GM20431 (cell line): ENCODE data around the gene RIN1.

ENCODE experiments used
- in situ Hi-C: fragments of 300-500 bp; cut with MseI, MboI; formaldehyde crosslinking; loops from one replicate; pipeline ENCODE4 v1.15.0; 2020; ENCODE audit warnings: low sequenced_read_pairs; ENCODE audit not compliant: unreplicated experiment

RIN1 gene

DNA sequence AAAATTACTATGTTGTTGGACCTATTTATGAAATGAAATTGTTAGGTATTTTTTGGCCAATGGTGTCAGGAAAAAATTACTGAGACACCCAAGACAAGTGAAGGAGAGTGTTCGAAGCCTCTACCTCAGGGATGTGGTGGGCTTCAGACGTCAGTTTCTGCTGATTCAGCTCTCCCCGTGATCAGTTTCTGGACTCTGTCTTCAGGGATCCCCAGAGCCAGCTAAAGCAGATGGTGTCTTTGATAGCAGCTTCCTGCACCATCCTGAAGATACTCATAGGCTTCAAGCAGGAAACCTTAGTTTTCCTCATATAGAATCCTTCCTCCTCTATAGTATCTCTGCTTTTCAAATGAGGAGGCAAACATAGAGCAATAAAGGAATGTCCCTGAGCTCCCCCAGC is 26.8 kb downstream of the RIN1 start:
- in situ Hi-C loops: no loop called here

DNA sequence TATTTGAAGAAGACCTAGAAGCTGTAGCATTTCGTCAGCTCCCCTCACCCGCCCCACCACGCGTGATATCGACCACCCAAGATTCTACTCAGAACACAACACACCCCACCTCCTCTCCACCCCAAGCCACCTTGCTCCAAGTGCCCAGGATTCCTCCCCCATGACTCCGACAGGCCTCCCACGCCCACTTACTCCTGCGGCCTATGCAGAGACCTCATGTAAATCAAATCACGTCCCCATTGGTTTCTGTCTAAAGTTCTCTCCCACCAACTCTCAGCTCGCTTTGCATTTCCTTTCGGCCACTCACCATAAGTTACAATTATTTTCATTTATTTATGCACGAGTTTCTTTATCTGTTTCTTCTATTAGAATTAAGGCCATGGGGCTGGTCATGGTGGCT is 33.6 kb downstream of the RIN1 start:
- in situ Hi-C loops: no loop called here

DNA sequence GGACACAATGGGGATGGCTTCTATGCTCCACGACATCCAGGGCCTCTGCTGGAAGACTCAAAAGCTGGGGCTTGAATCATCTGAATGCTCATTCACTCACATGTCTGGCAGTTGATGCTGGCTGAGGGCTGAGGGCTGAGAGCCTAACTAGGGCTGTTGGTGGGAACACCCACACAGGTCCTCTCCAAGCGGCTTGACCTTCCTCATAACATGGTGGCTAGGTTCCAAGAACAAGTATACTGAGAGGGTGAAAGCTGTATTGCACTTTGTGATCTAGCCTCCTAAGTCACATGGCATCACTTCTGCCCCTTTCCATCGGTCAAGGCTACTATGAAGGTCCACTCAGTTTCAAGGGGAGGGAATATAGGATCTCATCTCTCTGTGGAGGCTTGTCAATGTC is 37.0 kb downstream of the RIN1 start:
- in situ Hi-C loops: no loop called here

DNA sequence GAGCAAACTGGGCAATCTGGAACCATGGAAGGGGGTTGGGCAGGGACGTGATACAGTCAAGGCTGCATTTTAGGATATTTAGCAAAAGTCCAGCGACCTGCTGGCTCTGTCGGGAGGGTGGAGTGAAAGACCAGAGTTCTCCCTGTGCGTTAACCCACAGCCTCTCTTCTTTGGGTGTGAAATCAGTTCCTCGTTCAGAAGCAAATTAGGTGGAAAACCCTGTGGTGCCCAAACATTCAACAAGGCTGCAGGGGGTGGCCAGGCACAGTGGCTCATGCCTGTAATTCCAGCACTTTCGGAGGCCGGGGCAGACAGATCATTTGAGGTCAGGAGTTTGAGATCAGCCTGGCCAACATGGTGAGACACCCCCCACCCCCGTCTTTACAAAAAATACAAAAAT is 38.6 kb downstream of the RIN1 start:
- in situ Hi-C loops: no loop called here

DNA sequence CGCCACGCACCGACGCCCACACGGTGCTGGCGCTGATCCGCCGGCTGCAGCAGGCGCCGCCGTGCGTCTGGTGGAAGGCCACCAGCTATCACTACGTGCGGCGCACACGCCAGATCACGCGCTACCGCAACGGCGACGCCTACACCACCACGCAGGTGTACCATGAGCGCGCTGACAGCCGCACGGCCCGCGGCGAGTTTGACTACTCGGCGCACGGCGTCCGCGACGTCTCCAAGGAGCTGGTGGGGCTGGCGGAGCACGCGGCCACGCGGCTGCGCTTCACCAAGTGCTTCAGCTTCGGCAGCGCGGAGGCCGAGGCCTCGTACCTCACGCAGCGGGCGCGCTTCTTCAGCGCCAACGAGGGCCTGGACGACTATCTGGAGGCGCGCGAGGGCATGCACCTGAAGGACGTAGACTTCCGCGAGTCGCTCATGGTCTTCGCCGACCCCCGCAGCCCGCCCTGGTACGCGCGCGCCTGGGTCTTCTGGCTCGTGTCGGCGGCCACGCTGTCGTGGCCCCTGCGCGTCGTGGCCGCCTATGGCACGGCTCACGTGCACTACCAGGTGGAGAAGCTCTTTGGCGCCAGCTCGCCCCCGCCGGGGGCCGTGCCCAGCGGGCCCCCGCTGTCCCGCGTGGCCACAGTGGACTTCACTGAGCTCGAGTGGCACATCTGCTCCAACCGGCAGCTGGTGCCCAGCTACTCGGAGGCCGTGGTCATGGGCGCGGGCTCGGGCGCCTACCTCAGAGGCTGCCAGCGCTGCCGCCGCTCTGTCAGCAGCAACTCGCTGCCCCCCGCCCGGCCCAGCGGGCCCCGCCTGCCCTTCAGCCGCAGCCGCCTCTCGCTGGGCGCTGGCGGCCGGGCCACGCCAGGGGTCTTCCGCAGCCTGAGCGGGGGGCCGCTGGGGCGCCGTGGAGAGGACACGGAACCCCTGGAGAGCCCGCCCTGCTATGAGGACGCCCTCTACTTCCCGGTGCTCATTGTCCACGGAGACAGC is 41.3 kb downstream of the RIN1 start:
- in situ Hi-C loops: no loop called here

DNA sequence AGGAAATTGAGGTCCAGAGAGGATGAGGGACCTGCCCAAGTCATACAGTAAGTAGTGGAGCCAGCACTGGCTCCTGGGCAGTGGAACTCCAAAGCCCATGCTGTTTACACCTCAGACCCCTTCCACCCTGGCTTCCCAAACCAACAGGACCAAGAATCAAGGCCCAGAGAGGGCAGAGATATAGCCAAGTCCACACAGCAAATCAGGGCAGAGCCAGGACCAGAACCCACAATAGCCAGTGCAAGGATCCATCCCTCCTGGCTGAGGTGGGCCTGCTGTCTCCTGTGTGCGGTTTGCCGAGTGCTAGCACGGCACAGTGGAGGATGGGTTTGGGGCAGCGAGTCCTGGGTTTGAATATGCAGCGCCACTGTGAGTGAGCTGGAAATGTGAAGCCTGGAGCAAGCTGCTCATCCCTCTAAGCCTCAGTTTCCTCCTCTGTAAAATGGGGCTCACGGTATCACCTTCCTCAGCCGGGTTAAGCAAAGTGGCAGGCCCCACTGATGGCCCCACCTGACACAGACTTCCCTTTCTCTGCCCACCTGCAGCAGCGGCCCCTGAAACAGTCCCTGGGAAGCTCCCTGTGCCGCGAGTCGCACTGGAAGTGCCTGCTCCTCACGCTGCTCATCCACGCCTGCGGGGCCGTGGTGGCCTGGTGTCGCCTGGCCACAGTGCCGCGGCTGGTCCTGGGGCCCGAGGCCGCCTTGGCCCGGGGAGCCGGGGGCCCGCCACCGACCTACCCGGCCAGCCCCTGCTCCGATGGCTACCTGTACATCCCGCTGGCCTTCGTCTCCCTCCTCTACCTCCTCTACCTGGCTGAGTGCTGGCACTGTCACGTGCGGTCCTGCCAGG is 42.2 kb downstream of the RIN1 start:
- in situ Hi-C loops: no loop called here

DNA sequence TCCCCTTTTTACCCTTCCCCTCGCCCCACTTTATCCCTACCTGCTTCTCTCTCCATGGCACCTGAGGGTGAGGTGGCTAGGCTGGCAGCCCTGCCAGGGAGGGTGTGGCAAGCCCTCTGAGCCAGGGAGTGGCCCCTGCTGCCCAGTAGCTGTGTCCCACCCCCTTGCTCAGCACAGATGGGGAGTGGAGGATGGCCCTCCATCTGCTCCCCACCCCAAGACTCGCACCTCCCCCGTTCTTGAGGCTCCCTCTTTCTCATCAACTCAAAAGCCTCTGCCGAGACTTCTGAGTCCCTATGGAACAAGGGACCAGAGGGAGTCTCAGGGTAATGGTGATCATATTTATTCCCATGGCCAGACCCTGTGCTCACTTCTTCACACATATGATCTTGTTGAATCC is 42.9 kb downstream of the RIN1 start:
- in situ Hi-C loops: no loop called here

DNA sequence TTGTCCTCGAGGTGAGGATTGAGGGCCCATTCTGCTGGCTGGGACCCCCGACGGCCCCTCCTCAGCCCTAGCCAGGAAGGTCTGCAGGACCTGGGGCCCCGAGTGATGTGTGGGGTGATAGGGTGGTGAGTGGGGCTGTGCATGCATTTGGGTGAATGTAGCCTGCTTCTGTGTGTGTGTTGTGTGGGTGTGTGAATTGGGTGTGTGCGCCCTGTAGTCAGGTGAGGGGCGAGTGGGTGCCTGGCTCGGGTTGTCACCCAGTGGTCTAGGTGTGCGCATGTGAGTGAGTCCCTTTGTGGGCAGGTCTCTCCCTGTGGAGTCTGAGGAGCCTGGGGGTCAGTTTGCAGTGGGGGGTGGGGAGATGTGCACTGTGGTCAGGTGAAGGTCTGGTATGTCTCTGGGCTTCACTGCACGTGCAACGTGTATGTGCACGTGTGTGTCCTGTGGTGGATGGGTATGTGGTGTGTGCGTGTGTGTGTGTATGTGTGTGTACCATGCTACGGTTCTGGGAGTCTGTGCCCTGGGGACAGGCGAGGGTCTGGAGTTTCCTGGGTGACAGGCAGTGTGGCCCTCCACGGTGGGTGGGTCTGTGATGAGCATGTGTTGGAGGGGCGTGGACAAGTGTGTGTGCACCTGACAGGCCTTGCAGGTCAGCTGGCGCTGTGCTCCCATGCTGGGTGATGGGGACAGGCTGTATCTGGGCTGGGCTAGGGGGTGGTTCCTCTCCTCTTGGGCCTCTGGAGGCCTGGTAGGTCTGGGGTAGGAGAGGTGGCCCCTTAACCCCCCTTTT is 43.5 kb downstream of the RIN1 start:
- in situ Hi-C loops: no loop called here

DNA sequence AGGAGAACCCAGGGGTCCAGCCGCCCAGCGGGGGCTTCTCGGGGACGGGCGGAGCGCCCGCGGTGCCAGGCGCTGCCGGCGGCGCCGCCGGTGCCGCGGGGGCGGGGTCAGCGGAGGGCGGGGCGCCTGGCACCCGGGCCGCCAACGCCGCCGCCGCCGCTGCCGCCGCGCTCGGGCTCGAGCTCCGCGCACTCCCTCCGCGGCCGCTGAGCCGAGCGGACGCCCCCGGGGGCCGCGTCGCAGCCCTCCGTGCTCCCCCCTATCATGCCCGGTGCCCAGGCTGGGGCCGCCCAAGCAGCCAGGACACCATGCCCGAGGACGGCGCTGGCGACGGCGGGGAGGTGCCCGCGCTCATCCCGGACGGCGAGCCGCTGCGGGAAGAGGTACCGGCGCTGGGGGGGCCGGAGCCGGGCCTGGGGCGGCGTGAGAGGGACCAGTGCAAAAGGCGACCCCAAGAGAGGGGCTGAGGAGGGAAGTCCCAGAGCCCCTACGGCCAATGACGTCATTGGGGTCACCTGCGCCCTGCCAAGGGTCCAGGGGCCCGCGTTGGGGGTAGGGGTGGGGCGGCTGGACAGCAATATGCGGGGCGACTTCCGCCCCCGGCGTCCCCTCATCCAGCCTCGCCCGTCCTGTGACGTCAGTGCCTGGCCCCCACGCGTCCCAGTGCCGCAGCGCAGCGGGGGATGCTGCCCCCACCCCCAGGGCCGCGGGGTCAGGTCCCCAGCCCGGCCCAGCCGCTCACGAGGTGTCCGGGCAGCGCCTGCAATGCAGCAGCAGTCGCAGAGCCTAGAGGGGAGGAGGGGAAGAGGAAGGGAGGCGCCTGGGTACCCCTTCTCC is 44.3 kb downstream of the RIN1 start, which contains the start of gene TMEM151A:
TMEM151A (plus strand) TSS at position 189 of the 837 bp plus-strand sequence; CDS start at position 309, 120 bp downstream.
- in situ Hi-C loops: no loop called here

DNA sequence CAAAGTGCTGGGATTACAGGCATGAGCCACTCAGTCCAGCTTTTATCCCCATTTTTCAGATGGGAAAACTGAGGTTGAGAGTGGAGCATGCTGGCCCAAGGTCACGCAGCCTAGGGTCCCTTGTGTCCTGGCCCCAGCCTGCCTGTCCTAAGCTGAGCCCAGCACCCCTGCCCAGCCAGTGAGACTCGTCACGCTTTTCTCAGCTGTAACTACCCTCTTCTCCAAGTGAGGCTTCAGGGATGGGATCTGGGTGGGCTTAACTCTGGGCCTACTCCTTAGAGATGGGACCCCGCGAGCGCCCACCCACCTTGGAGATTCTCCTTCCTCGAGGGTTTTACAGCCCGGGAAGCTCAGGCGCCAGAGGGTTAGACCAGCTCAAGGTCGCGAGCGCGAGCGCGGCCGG is 44.9 kb downstream of the RIN1 start:
- in situ Hi-C loops: no loop called here

DNA sequence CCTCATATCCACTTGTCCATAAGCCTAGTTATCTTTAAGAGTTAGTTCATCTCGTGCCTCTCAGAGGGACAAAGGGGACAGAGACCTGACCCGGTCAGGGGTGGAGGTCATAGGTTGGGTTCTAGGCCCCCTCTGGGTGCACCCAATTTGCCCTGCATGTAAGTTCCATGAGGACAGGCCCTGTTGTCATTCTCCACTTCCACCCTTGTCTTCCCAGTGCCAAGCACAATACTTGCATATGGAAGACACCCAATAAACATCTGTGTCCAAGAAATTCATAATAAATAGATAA is 46.0 kb downstream of the RIN1 start:
- in situ Hi-C loops: no loop called here

DNA sequence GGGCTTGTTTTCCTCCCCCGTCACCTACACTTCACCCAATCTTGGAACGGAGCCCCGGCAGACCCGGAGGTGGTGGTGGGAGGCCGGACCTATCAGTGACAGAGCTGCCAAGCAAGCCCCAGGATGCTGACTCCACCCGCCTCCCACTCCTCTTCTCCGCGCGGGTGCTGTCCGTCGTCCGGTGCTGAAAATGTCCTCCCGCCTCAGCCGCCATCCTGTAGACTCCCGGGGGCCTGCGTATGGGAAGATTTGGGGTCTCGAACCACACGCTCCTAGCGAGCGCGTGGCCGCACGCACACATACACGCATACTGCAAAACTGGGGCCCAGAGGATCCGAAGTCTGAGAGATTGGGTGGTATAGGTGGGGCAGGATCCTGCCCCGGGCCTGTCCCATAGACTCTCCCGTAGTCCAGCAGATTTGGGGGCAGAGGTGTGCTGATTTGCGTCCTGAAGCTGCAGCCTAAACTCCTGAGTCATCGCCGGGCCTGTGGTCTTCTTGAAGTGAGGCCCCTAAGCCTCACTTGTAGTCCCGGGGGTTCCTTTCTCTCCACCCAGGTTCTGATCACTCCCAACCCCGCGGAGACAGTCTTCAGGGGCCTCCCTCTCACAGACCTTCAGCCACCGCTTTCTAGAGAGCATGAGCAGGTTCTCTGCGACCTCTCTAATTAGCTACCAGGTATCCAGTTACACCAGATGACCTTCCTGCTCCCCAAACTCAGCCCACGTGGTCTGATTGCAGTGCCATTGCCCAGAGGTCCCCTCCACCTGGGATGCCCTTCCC is 46.5 kb downstream of the RIN1 start:
- in situ Hi-C loops: no loop called here

DNA sequence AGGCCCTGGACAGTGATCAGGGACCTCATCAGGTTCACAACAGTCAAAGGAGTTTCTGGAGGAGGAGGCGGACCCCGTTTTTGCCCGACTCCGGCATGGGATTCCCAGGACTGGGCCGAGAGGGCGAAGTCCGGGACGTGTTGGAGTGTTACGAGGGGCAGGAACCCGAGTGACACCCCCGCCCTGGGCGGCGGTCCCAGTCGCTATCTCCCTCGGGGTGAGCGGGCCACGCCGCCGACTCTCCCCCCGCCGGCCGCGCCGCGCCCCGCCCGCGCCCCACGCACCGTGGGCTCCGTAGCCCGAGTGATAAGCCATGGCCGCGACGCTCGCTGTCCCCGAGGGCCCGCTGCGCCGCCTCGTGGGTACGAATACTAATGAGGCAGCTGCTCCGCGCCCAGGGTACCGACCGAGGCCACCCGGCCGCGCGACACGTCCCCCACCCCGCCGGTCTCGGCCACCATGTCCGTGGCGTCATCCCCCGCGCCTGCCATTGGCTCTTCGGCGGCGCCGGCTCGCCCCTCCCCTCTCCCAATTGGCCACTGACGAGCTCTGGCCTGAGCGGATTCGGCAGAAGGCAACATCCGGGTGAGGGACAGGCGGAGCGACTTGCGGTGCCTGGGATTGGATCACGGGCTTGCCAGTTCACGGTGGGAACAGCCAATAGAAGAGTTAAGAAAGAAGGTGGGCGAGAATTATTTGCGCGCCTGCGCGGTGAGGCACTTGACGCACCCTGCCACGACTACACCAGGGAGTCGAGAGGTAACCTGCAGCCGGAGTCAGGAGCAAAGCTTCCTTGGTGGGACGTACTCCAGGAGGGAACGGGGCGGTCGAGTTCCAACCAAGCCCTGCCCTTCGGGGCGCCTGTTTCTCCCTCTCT is 47.3 kb downstream of the RIN1 start, which contains the start of gene YIF1A:
YIF1A (minus strand) TSS at position 473 of the 877 bp plus-strand sequence; CDS start at position 315, 158 bp downstream.
- in situ Hi-C loops: no loop called here

DNA sequence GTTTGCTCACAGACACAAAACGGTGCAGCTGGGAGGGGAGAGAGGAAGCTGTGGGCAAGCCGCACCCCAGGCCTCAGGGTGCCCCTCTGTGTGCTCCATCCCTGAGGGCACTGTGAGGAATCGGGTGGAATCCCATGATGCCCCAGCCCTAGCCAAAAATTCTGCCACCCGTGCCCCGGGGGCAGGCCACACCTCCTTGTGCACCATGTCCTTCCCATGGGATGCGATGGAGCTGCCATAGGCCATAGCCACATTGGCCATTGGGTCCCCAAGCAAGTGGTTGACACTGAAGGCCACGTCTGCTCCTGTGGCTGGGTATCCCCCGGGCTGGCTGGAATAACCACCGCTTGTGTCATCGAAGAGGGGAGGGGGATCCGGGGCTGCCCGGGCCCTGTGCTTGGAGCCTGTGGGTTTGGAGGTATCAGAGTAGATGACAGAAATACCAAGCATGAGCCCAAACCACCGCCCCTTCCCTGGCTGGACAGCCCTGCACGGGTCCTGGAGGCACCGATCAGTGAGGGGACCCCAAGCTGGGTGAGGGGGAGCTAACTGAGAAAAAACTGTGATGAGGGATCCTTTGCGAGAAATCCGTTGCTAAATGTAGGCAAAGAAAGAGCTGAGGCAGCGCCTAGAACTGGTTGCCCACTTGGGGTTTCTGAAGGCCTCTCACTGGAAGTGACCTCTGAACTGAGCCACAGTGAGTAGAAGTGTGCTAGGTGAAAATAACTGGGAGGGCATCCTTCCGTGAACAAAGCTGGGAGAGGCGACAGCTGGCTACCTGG is 48.2 kb downstream of the RIN1 start:
- in situ Hi-C loops: no loop called here

DNA sequence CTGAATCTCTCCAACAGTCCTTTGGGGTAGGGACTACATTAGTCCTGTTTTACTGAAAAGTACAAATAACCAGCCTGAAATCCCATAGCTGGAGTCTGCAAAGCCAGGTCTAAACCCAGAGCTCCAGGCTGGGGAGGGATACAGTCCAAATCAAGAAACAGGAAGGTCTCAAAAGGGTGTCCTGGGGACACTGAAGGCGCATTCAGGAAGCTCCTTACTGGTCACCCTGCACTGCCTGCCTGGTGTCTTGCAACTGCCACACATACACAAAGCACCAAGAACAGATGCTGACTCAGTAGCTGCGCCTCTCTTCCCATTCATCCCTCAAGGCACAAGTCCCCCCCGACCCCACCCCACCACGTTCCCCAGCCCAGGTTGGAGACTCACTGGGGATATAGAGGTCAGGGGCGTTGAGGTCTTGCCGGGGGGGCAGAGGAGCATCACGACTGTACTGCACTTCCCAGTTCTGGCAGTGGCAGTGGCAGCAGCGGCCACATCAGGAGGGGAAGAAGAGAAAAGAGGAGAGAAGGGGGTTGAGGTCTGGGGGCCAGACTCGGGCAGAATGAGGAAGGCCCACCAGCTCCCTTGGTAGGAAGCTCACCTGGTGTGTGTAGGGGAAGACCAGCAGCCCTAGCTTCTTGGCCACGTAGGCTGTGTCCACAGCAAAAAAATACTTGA is 48.9 kb downstream of the RIN1 start:
- in situ Hi-C loops: no loop called here

DNA sequence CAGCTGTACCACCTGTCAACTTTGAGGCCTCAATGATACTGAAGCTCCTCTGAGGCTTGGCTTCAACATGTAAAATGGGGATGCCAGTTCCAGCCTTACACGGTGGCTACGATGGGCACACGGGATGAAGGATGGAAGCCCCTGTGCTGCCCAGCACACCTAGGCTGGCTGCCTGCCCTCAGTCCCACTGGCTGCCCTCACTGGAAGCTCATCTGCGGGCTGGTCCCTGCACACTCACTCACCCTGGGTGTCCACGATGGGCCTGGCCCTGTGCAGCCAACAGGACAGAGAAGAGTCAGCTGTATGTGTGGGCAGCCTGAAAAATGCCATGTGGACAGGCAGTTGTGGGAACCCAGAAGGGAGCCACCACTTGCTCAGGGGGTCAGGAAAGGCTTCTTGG is 49.5 kb downstream of the RIN1 start:
- in situ Hi-C loops: no loop called here
